Loucy (cell line): ENCODE results near the gene TMEM232.

Source experiments
- H2AFZ ChIP-seq: fragments of 200-600 bp; sonication (generic); 2 replicates; pipeline ENCODE4 v1.6.0; 2016; ENCODE audit warnings: antibody characterized with exemption, mild to moderate bottlenecking, low read length, moderate library complexity
- H3F3A ChIP-seq: fragments of 200-600 bp; 2 replicates; pipeline ENCODE4 v1.6.0; 2016; ENCODE audit warnings: antibody characterized with exemption, low read depth, mild to moderate bottlenecking
- H3K27me3 ChIP-seq: fragments of 200-600 bp; sonication (generic); 2 replicates; pipeline ENCODE4 v1.6.1; 2014; ENCODE audit warnings: low read length, mild to moderate bottlenecking; ENCODE audit not compliant: insufficient read depth, poor library complexity, severe bottlenecking
- H3K36me3 ChIP-seq: fragments of 200-600 bp; sonication (generic); 2 replicates; pipeline ENCODE4 v1.6.1; 2016; ENCODE audit warnings: low read length; ENCODE audit not compliant: insufficient read depth
- H3K4me1 ChIP-seq: fragments of 200-600 bp; sonication (generic); 2 replicates; pipeline ENCODE4 v1.5.1; 2014; ENCODE audit warnings: low read length, mild to moderate bottlenecking; ENCODE audit not compliant: insufficient read depth, poor library complexity, severe bottlenecking
- H3K4me2 ChIP-seq: fragments of 200-600 bp; sonication (generic); 2 replicates; pipeline ENCODE4 v1.6.0; 2014; ENCODE audit warnings: antibody characterized with exemption, low read length, low read depth, mild to moderate bottlenecking; ENCODE audit not compliant: poor library complexity, severe bottlenecking
- H3K4me3 ChIP-seq: fragments of 200-600 bp; sonication (generic); 2 replicates; pipeline ENCODE4 v1.5.1; 2014; ENCODE audit warnings: low read length, mild to moderate bottlenecking, mixed read lengths; ENCODE audit not compliant: poor library complexity, severe bottlenecking
- H3K79me2 ChIP-seq: fragments of 200-600 bp; sonication (generic); 2 replicates; pipeline ENCODE4 v1.6.1; 2014; ENCODE audit warnings: low read length; ENCODE audit not compliant: insufficient read depth
- H3K9ac ChIP-seq: fragments of 200-600 bp; sonication (generic); 2 replicates; pipeline ENCODE4 v1.6.0; 2014; ENCODE audit warnings: mild to moderate bottlenecking, low read depth, low read length, moderate library complexity; ENCODE audit not compliant: poor library complexity, severe bottlenecking
- H3K9me2 ChIP-seq: fragments of 200-600 bp; sonication (generic); replicated peaks from 2 replicates; pipeline ENCODE4 v1.6.1; 2016; ENCODE audit warnings: low read depth, low read length, mixed read lengths
- H3K9me3 ChIP-seq: fragments of 200-600 bp; sonication (generic); 2 replicates; pipeline ENCODE4 v1.6.1; 2014; ENCODE audit warnings: mild to moderate bottlenecking, antibody characterized with exemption, low read length, low read depth; ENCODE audit not compliant: insufficient read depth
- H4K20me1 ChIP-seq: fragments of 200-600 bp; sonication (generic); 2 replicates; pipeline ENCODE4 v1.6.0; 2014; ENCODE audit warnings: antibody characterized with exemption, low read length, mild to moderate bottlenecking; ENCODE audit not compliant: insufficient read depth, poor library complexity, severe bottlenecking
- CTCF ChIP-seq: fragments of 200-600 bp; sonication (generic); conservative IDR thresholded peaks from 2 replicates; pipeline ENCODE4 v1.5.1; 2014; ENCODE audit warnings: mild to moderate bottlenecking, antibody characterized with exemption, low read length
- EZH2phosphoT487 ChIP-seq: fragments of 200-600 bp; IDR thresholded peaks from 2 replicates; pipeline ENCODE4 v1.6.1; 2018; ENCODE audit warnings: antibody characterized with exemption, mild to moderate bottlenecking, moderate library complexity, borderline replicate concordance

TMEM232 gene

GRCh38 chr5:110512266-110512665 lies 214.2 kb downstream of the TMEM232 start:
- no peak overlapping the region for H3K4me2 ChIP-seq
- H3K9me3 ChIP-seq = no peaks in the 10 kb centered on the region
- no peak for TF ChIP-seq CTCF
- no peak for TF ChIP-seq EZH2phosphoT487

GRCh38 chr5:110510146-110510545 lies 216.3 kb downstream of the TMEM232 start:
- no peaks in the 10 kb centered on the region for H3F3A ChIP-seq
- H3K4me2 ChIP-seq = no peak overlapping the region
- no peaks in the 10 kb centered on the region for H3K79me2 ChIP-seq
- H3K4me1 ChIP-seq = no peaks in the 10 kb centered on the region
- H2AFZ ChIP-seq = no peak overlapping the region
- TF ChIP-seq CTCF (no peak), EZH2phosphoT487 (no peak)
- H3K9ac ChIP-seq = no peak overlapping the region
- H3K9me3 ChIP-seq = no peaks in the 10 kb centered on the region
- H3K36me3 ChIP-seq = no peaks in the 10 kb centered on the region
- no peaks in the 10 kb centered on the region for H4K20me1 ChIP-seq
- no peaks in the 10 kb centered on the region for H3K9me2 ChIP-seq
- H3K27me3 ChIP-seq = no peaks in the 10 kb centered on the region
- H3K4me3 ChIP-seq = no peak overlapping the region

More at GRCh38 chr5:110512266-110512665, 214.2 kb downstream of the TMEM232 start:
- H3K9ac ChIP-seq = no peak overlapping the region
- no peaks in the 10 kb centered on the region for H3K36me3 ChIP-seq
- no peaks in the 10 kb centered on the region for H3F3A ChIP-seq
- no peaks in the 10 kb centered on the region for H3K9me2 ChIP-seq
- H3K4me1 ChIP-seq = no peaks in the 10 kb centered on the region
- H3K4me3 ChIP-seq = no peak overlapping the region
- no peaks in the 10 kb centered on the region for H3K79me2 ChIP-seq
- no peaks in the 10 kb centered on the region for H3K27me3 ChIP-seq
- H2AFZ ChIP-seq = no peak overlapping the region
- no peaks in the 10 kb centered on the region for H4K20me1 ChIP-seq

GRCh38 chr5:110507972-110508371 lies 218.5 kb downstream of the TMEM232 start:
- H3K9me3 ChIP-seq = no peaks in the 10 kb centered on the region
- no peaks in the 10 kb centered on the region for H3K79me2 ChIP-seq
- H3K36me3 ChIP-seq = no peaks in the 10 kb centered on the region
- H3K9me2 ChIP-seq = no peaks in the 10 kb centered on the region
- no peaks in the 10 kb centered on the region for H3F3A ChIP-seq
- H3K4me3 ChIP-seq = no peak overlapping the region
- no peaks in the 10 kb centered on the region for H4K20me1 ChIP-seq
- no peak overlapping the region for H3K4me2 ChIP-seq
- no peak overlapping the region for H2AFZ ChIP-seq
- TF ChIP-seq CTCF = no peak
- TF ChIP-seq EZH2phosphoT487 = no peak
- H3K4me1 ChIP-seq = no peaks in the 10 kb centered on the region
- H3K9ac ChIP-seq = no peak overlapping the region
- no peaks in the 10 kb centered on the region for H3K27me3 ChIP-seq
